HepG2 (cell line): ENCODE measurements around the gene DTWD2. TPM values are rescaled to one million over a fixed set of nuclear protein-coding genes. Genes with fewer than 3 reads are reported as not detected.

ENCODE experiments used
- ATAC-seq: fragments of 200-7000 bp; cut with Tn5 transposase; 3 replicates; pipeline ENCODE4 v1.9.1; 2020; ENCODE audit warnings: mild to moderate bottlenecking, moderate library complexity
- BruUV-seq: library from RNA; stranded (reverse); fragments of 400-500 nt; replicated peaks from 2 replicates; lab custom pipeline; 2021; lab: Mats Ljungman, UMichigan
- CTCF ChIA-PET: fragments of 300-600 bp; formaldehyde crosslinking; extraction: SDS; loops from one replicate; lab custom pipeline; 2021; ENCODE audit warnings: low total read pairs, inconsistent platforms, low intra/inter-chr PET ratio; lab: Yijun Ruan, JAX
- POLR2A ChIA-PET: fragments of 350-600 bp; sonication (Branson Sonifier 250); formaldehyde crosslinking; loops from one replicate; lab custom pipeline; 2020; ENCODE audit warnings: antibody characterized with exemption, inconsistent platforms; lab: Yijun Ruan, JAX
- DNase-seq: peaks from one replicate; pipeline ENCODE4 v3.0.0-alpha.2; 2015; ENCODE audit warnings: low spot score
- FAIRE-seq: peaks from 3 replicates; lab custom pipeline; 2011; peaks lifted over from hg19 to GRCh38; lab: Jason Lieb, UNC
- H2AFZ ChIP-seq: one replicate; pipeline ENCODE4 v1.6.1; 2011; ENCODE audit warnings: low read length, inconsistent platforms
- H3K27ac ChIP-seq: fragments of 300-600 bp; 3 replicates; pipeline ENCODE4 v1.8.0; 2011; ENCODE audit warnings: mixed run types, mild to moderate bottlenecking, mixed read lengths, low read length, inconsistent platforms; ENCODE audit not compliant: insufficient read depth; ENCODE audit errors: extremely low read length
- H3K27me3 ChIP-seq, 2 experiments: fragments of 200-600 bp in 1 of 2; 2 replicates in 1 of 2; 3 replicates in 1 of 2; pipeline versions ENCODE4 v1.6.0 to v1.8.0; 2011; ENCODE audit warnings: low read length in 2 of 2, mild to moderate bottlenecking in 2 of 2, moderate library complexity in 2 of 2, inconsistent platforms in 1 of 2; ENCODE audit not compliant: insufficient read depth in 2 of 2, control insufficient read depth in 1 of 2
- H3K36me3 ChIP-seq, 2 experiments: fragments of 200-600 bp in 1 of 2; replicated peaks in 1 of 2; 2 replicates in 1 of 2; 3 replicates in 1 of 2; pipeline versions ENCODE4 v1.5.1 to v1.8.0; 2011; ENCODE audit warnings: low read length in 2 of 2, inconsistent platforms in 1 of 2; ENCODE audit not compliant: insufficient read depth in 2 of 2, control insufficient read depth in 1 of 2
- H3K4me1 ChIP-seq: 2 replicates; pipeline ENCODE4 v1.5.1; 2012; ENCODE audit warnings: low read length, inconsistent platforms; ENCODE audit not compliant: insufficient read depth
- H3K4me2 ChIP-seq: 2 replicates; pipeline ENCODE4 v1.6.0; 2011; ENCODE audit warnings: low read depth, low read length, inconsistent platforms
- H3K4me3 ChIP-seq, 3 experiments: fragments of 200-600 bp in 1 of 3; sonication (generic), shearing (Covaris generic) in 1 of 3; replicated peaks in 1 of 3; 2 replicates each; pipeline ENCODE4 v1.5.1; 2011 to 2016; ENCODE audit warnings: low read length in 3 of 3, inconsistent platforms in 2 of 3, low read depth in 2 of 3, mild to moderate bottlenecking in 2 of 3, control low read depth in 1 of 3, mixed read lengths in 1 of 3; ENCODE audit not compliant: insufficient read depth in 1 of 3
- H3K79me2 ChIP-seq: one replicate; pipeline ENCODE4 v1.6.1; 2011; ENCODE audit warnings: low read length, inconsistent platforms; ENCODE audit not compliant: insufficient read depth
- H3K9ac ChIP-seq: 2 replicates; pipeline ENCODE4 v1.6.0; 2011; ENCODE audit warnings: mild to moderate bottlenecking, low read depth, low read length, inconsistent platforms; ENCODE audit not compliant: insufficient read depth
- H3K9me3 ChIP-seq: 2 replicates; pipeline ENCODE4 v1.5.1; 2012; ENCODE audit warnings: mild to moderate bottlenecking, low read length
- H4K20me1 ChIP-seq: 2 replicates; pipeline ENCODE4 v1.6.0; 2011; ENCODE audit warnings: inconsistent platforms, mild to moderate bottlenecking, low read length, moderate library complexity; ENCODE audit not compliant: insufficient read depth
- ARID5B ChIP-seq: IDR thresholded peaks from 2 replicates; pipeline ENCODE4 v1.4.0; 2020; ENCODE audit warnings: mild to moderate bottlenecking, missing genetic modification reagents
- JUN ChIP-seq: sonication (generic); formaldehyde crosslinking; IDR thresholded peaks from 2 replicates; pipeline ENCODE4 v1.4.0; 2020; ENCODE audit warnings: mild to moderate bottlenecking, missing genetic modification reagents
- MAFK ChIP-seq, 2 experiments: IDR thresholded peaks in 1 of 2; conservative IDR thresholded peaks in 1 of 2; 2 replicates each; pipeline ENCODE4 v1.6.1; 2011; ENCODE audit warnings: improper control_type of control experiment in 2 of 2, low read length in 2 of 2
- MEIS2 ChIP-seq: sonication (generic); formaldehyde crosslinking; IDR thresholded peaks from 2 replicates; pipeline ENCODE4 v1.9.0; 2021; ENCODE audit warnings: mild to moderate bottlenecking, missing genetic modification reagents
- MLLT10 ChIP-seq: sonication (generic); formaldehyde crosslinking; IDR thresholded peaks from 2 replicates; pipeline ENCODE4 v1.4.0; 2020; ENCODE audit warnings: missing genetic modification reagents
- SRY ChIP-seq: sonication (generic); formaldehyde crosslinking; IDR thresholded peaks from 2 replicates; pipeline ENCODE4 v1.8.0; 2022; ENCODE audit warnings: mild to moderate bottlenecking, missing genetic modification reagents
- TERF1 ChIP-seq: sonication (generic); formaldehyde crosslinking; IDR thresholded peaks from 2 replicates; pipeline ENCODE4 v1.8.0; 2022; ENCODE audit warnings: mild to moderate bottlenecking, missing genetic modification reagents, moderate library complexity
- THYN1 ChIP-seq: sonication (generic); formaldehyde crosslinking; IDR thresholded peaks from 2 replicates; pipeline ENCODE4 v1.8.1; 2023; ENCODE audit warnings: low read depth, mild to moderate bottlenecking, moderate library complexity, missing genetic modification reagents, borderline replicate concordance
- TRIM24 ChIP-seq: sonication (generic); formaldehyde crosslinking; IDR thresholded peaks from 2 replicates; pipeline ENCODE4 v1.8.0; 2022; ENCODE audit warnings: mild to moderate bottlenecking, missing genetic modification reagents
- ZBTB25 ChIP-seq: IDR thresholded peaks from 2 replicates; pipeline ENCODE4 v1.6.1; 2018; ENCODE audit warnings: missing genetic modification reagents
- ZBTB39 ChIP-seq: sonication (generic); formaldehyde crosslinking; IDR thresholded peaks from 2 replicates; pipeline ENCODE4 v1.5.0; 2020; ENCODE audit warnings: missing genetic modification reagents
- ZNF331 ChIP-seq: sonication (generic); formaldehyde crosslinking; IDR thresholded peaks from 2 replicates; pipeline ENCODE4 v1.4.0; 2020; ENCODE audit warnings: missing genetic modification reagents
- ZNF33B ChIP-seq: sonication (generic); formaldehyde crosslinking; IDR thresholded peaks from 2 replicates; pipeline ENCODE4 v1.5.1; 2020; ENCODE audit warnings: mild to moderate bottlenecking, missing genetic modification reagents
- ZNF7 ChIP-seq: IDR thresholded peaks from 2 replicates; pipeline ENCODE4 v1.6.1; 2016; ENCODE audit warnings: missing biosample characterization, missing genetic modification reagents
- ZNF772 ChIP-seq: sonication (generic); formaldehyde crosslinking; IDR thresholded peaks from 2 replicates; pipeline ENCODE4 v1.5.0; 2020; ENCODE audit warnings: mild to moderate bottlenecking, missing genetic modification reagents
- ZNF879 ChIP-seq: sonication (generic); formaldehyde crosslinking; IDR thresholded peaks from 2 replicates; pipeline ENCODE4 v1.8.1; 2023; ENCODE audit warnings: missing genetic modification reagents
- ZNF883 ChIP-seq: sonication (generic); formaldehyde crosslinking; IDR thresholded peaks from 2 replicates; pipeline ENCODE4 v1.5.1; 2020; ENCODE audit warnings: mild to moderate bottlenecking, missing genetic modification reagents; ENCODE audit errors: not compliant biosample characterization
- ZSCAN21 ChIP-seq: sonication (generic); formaldehyde crosslinking; IDR thresholded peaks from 2 replicates; pipeline ENCODE4 v1.8.0; 2022; ENCODE audit warnings: mild to moderate bottlenecking, missing genetic modification reagents, moderate library complexity, borderline replicate concordance
- WGBS: methylation state at CpG from one replicate; pipeline ENCODE4 v1.1.6; 2017; ENCODE audit warnings: low lambda C conversion rate; 5-methylcytosine and 5-hydroxymethylcytosine counted together
- in situ Hi-C: cut with HindIII; loops from 2 replicates; pipeline ENCODE4 v1.10.0; 2017; ENCODE audit warnings: low pct_unique_long_range_greater_than_20kb; ENCODE audit not compliant: extremely low pct_ligation_motif_present
- intact Hi-C: fragments of 100-400 bp; cut with micrococcal nuclease; formaldehyde crosslinking; loops from one replicate; pipeline ENCODE4 v1.10.0; 2022; ENCODE audit not compliant: unreplicated experiment
- polyA plus RNA-seq, 8 experiments: library from polyadenylated mRNA; depleted of rRNA in 3 of 8; stranded (reverse) in 7 of 8; unstranded in 1 of 8; fragments of >200 nt; fragmentation: Illumina TruSeq in 4 of 8; extraction: Trizol in 4 of 8; gene quantifications; 2 replicates each; pipeline versions ENCODE4 v1.2.1 to v1.2.3, GENCODE V29; 2011 to 2016; ENCODE audit warnings: low read depth in 4 of 8, missing spikeins in 1 of 8, mixed read lengths in 1 of 8; ENCODE audit not compliant: insufficient read depth in 1 of 8
- total RNA-seq, 5 experiments: library from RNA; depleted of rRNA; stranded (reverse); fragments of >200 nt; fragmentation: Illumina TruSeq; extraction: Trizol; gene quantifications; 2 replicates each; pipeline ENCODE4 v1.2.3, GENCODE V29; 2016; ENCODE audit warnings: low read depth in 1 of 5

DTWD2 gene
- total and polyA plus RNA-seq, 2 of the 13 experiments (the other 11 are each of a cell fraction or from before 2014, with no cell fraction given): 1.6 to 6.0 TPM

GRCh38 chr5:118980438-118980837, 7.9 kb downstream of the DTWD2 start:
- no peak for DNase-seq
- H3K9me3 ChIP-seq: no peaks in the 10 kb centered on the region
- H2AFZ ChIP-seq: no peak overlapping the region
- no peaks in the 10 kb centered on the region for H3K27me3 ChIP-seq
- no peaks in the 10 kb centered on the region for H3K79me2 ChIP-seq
- H4K20me1 ChIP-seq: no peaks in the 10 kb centered on the region
- intact Hi-C loops (loop anchor here (10.0 kb wide), 1 partner anchor 764 kb away; no protein-coding TSS in a partner anchor), in situ Hi-C loops (loop anchor here (10.0 kb wide), 1 partner anchor 434 kb away; no protein-coding TSS in a partner anchor)
- 96% methylated on average over 1 of the region's 1 CpG for WGBS
- ChIA-PET CTCF (no interaction called here), POLR2A (no interaction called here)
- H3K4me3 ChIP-seq: no peak overlapping the region
- FAIRE-seq: no peak
- no peak overlapping the region for H3K4me2 ChIP-seq
- H3K36me3 ChIP-seq: no peaks in the 10 kb centered on the region
- no peak for ATAC-seq
- BruUV-seq: no TSS peak
- peaks cover 12% of the 10 kb centered on the region for H3K4me1 ChIP-seq
- H3K27ac ChIP-seq: no peak overlapping the region
- no peak overlapping the region for H3K9ac ChIP-seq
- no peak for TF ChIP-seq MEIS2 (CRISPR knock-in tag)
- TF ChIP-seq ZNF772 (CRISPR knock-in tag): no peak
- TF ChIP-seq ZNF883 (CRISPR knock-in tag): no peak
- TF ChIP-seq ZNF331 (CRISPR knock-in tag): no peak
- no peak for TF ChIP-seq TRIM24 (CRISPR knock-in tag)
- no peak for TF ChIP-seq SRY (CRISPR knock-in tag)
- TF ChIP-seq THYN1 (CRISPR knock-in tag): no peak
- peak; percentile 95 for TF ChIP-seq ZNF7 (CRISPR knock-in tag)
- TF ChIP-seq TERF1 (CRISPR knock-in tag): no peak
- TF ChIP-seq ZSCAN21 (CRISPR knock-in tag): no peak
- peak in 1 of 2 experiments; percentile 45; a peak in 2 of 4 replicates for TF ChIP-seq MAFK (conservative IDR thresholded peaks at IDR 0.05 in 1 of 2, IDR thresholded peaks at IDR 0.05 in 1 of 2; ENCODE audit: low read length in 2 of 2)
- no peak for TF ChIP-seq JUN (CRISPR knock-in tag)
- no peak for TF ChIP-seq ZBTB25 (CRISPR knock-in tag)
- no peak for TF ChIP-seq ZNF33B (CRISPR knock-in tag)
- no peak for TF ChIP-seq ZNF879 (CRISPR knock-in tag)
- TF ChIP-seq ZBTB39: no peak
- no peak for TF ChIP-seq ARID5B
- no peak for TF ChIP-seq MLLT10 (CRISPR knock-in tag)
